ENCODE measurements around the gene PRM2. TPM values are rescaled to one million over a fixed set of nuclear protein-coding genes. Genes with fewer than 3 reads are reported as not detected.

The PRM2 gene
- polyA plus RNA-seq, 1 of the 3 experiments (the other 2 are of a cell fraction) = not detected

- no peak overlapping the region for H3K9ac ChIP-seq
- no peak overlapping the region for H2AFZ ChIP-seq (ENCODE audit: low read depth)
- H3K79me2 ChIP-seq (ENCODE audit: insufficient read depth) = no peaks in the 10 kb centered on the region
- no peaks in the 10 kb centered on the region for H4K20me1 ChIP-seq (ENCODE audit: insufficient read depth)
- no peaks in the 10 kb centered on the region; the same call in none of the 2 replicates for H3K27me3 ChIP-seq (ENCODE audit: insufficient read depth)
- no peak overlapping the region for H3K27ac ChIP-seq (ENCODE audit: low read depth in 2 of 2, low read length in 1 of 2)
- H3K4me1 ChIP-seq (ENCODE audit: control insufficient read depth in 1 of 2, insufficient read depth in 2 of 2, low read depth in 1 of 2, low read length in 1 of 2) = no peaks in the 10 kb centered on the region
- no peak for DNase-seq
- H3K36me3 ChIP-seq (replicated peaks in 1 of 2; ENCODE audit: control insufficient read depth in 1 of 2, insufficient read depth in 2 of 2, low read length in 1 of 2) = no peaks in the 10 kb centered on the region
- ChIA-PET POLR2A (no interaction called here), CTCF (no interaction called here)
- no peaks in the 10 kb centered on the region for H3F3A ChIP-seq (replicated peaks; ENCODE audit: insufficient read depth)
- H3K9me2 ChIP-seq = no peaks in the 10 kb centered on the region
- H3K4me3 ChIP-seq (ENCODE audit: low read depth in 2 of 2, low read length in 1 of 2) = no peak overlapping the region
- H3K9me3 ChIP-seq = no peaks in the 10 kb centered on the region
- TF ChIP-seq CHD2 (IDR thresholded peaks at IDR 0.05; ENCODE audit: low read length, partially characterized antibody) (no peak), RCOR1 (IDR thresholded peaks at IDR 0.05; ENCODE audit: low read length) (no peak), ELF1 (IDR thresholded peaks at IDR 0.05) (no peak), GABPA (IDR thresholded peaks at IDR 0.05; ENCODE audit: low read depth) (no peak), FOXJ3 (CRISPR knock-in tag; IDR thresholded peaks at IDR 0.05) (no peak), RXRA (IDR thresholded peaks at IDR 0.05; ENCODE audit: borderline replicate concordance, low read depth) (no peak), MEF2A (IDR thresholded peaks at IDR 0.05; ENCODE audit: borderline replicate concordance, low read depth) (no peak)
- TF ChIP-seq, protein P1, sequence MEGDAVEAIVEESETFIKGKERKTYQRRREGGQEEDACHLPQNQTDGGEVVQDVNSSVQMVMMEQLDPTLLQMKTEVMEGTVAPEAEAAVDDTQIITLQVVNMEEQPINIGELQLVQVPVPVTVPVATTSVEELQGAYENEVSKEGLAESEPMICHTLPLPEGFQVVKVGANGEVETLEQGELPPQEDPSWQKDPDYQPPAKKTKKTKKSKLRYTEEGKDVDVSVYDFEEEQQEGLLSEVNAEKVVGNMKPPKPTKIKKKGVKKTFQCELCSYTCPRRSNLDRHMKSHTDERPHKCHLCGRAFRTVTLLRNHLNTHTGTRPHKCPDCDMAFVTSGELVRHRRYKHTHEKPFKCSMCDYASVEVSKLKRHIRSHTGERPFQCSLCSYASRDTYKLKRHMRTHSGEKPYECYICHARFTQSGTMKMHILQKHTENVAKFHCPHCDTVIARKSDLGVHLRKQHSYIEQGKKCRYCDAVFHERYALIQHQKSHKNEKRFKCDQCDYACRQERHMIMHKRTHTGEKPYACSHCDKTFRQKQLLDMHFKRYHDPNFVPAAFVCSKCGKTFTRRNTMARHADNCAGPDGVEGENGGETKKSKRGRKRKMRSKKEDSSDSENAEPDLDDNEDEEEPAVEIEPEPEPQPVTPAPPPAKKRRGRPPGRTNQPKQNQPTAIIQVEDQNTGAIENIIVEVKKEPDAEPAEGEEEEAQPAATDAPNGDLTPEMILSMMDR (IDR thresholded peaks at IDR 0.05) = no peak
- 71% methylated on average over 7 of the region's 7 CpGs for WGBS (ENCODE audit: low lambda C conversion rate)
- H3K4me2 ChIP-seq = no peak overlapping the region
These were observed 2.7 kb upstream of the PRM2 start for GRCh38 chr16:11278681-11279628.

DNA sequence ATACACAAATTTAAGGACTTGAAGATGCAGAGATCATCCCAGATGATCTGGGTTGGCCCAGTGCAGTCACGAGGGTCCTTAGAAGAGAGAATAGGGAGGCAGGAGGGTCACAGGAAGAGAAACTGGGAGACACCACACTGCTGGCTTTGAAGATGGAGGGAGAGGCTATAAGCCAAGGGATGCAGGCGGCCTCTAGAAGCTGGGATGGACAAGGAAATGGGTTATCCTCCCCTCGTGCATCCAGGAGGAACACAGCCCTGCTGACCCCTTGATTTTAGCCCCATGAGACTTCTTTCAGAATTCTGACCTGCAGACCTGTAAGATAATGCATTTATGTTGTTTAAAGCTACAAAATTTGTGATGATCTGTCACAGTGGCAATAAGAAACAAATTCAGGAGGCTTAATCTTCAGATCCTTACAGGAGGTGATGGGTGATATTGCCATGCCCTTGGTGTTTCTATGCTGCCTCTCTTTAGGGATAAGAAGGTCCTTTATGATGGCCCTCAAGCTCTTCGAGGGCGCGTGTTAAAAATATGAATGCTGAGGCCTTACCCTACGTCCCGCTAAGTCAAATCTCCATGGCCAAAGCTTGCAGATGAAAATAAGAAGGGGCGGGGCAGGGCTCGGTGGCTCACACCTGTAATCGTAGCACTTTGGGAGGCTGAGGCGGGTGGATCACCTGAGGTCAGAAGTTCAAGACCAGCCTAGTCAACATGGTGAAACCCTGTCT is 1.5 kb upstream of the PRM2 start:
- ChIA-PET CTCF (no interaction called here), POLR2A (no interaction called here)
- no peaks in the 10 kb centered on the region for H3K79me2 ChIP-seq (ENCODE audit: insufficient read depth)
- no peaks in the 10 kb centered on the region for H4K20me1 ChIP-seq (ENCODE audit: insufficient read depth)
- H3K27me3 ChIP-seq (ENCODE audit: insufficient read depth) = no peaks in the 10 kb centered on the region; the same call in none of the 2 replicates
- no peak overlapping the region for H3K4me2 ChIP-seq
- no peak overlapping the region for H3K9ac ChIP-seq
- no peaks in the 10 kb centered on the region for H3F3A ChIP-seq (replicated peaks; ENCODE audit: insufficient read depth)
- H2AFZ ChIP-seq (ENCODE audit: low read depth) = no peak overlapping the region
- H3K9me2 ChIP-seq = no peaks in the 10 kb centered on the region
- H3K4me3 ChIP-seq (ENCODE audit: low read depth in 2 of 2, low read length in 1 of 2) = no peak overlapping the region
- WGBS (ENCODE audit: low lambda C conversion rate) = 76% methylated on average over 12 of the region's 12 CpGs
- H3K9me3 ChIP-seq = no peaks in the 10 kb centered on the region
- no peak overlapping the region for H3K27ac ChIP-seq (ENCODE audit: low read depth in 2 of 2, low read length in 1 of 2)
- no peak for DNase-seq
- no peaks in the 10 kb centered on the region for H3K36me3 ChIP-seq (replicated peaks in 1 of 2; ENCODE audit: control insufficient read depth in 1 of 2, insufficient read depth in 2 of 2, low read length in 1 of 2)
- H3K4me1 ChIP-seq (ENCODE audit: control insufficient read depth in 1 of 2, insufficient read depth in 2 of 2, low read depth in 1 of 2, low read length in 1 of 2) = no peaks in the 10 kb centered on the region
- TF ChIP-seq NFIC (IDR thresholded peaks at IDR 0.05; ENCODE audit: borderline replicate concordance) = no peak
- no peak for TF ChIP-seq NRF1 (IDR thresholded peaks at IDR 0.05; ENCODE audit: low read depth, low read length)
- no peak for TF ChIP-seq USF1 (IDR thresholded peaks at IDR 0.05; ENCODE audit: borderline replicate concordance, low read depth)
- no peak for TF ChIP-seq JUND (IDR thresholded peaks at IDR 0.05)
- TF ChIP-seq, protein P2, sequence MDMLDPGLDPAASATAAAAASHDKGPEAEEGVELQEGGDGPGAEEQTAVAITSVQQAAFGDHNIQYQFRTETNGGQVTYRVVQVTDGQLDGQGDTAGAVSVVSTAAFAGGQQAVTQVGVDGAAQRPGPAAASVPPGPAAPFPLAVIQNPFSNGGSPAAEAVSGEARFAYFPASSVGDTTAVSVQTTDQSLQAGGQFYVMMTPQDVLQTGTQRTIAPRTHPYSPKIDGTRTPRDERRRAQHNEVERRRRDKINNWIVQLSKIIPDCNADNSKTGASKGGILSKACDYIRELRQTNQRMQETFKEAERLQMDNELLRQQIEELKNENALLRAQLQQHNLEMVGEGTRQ (IDR thresholded peaks at IDR 0.05; ENCODE audit: borderline replicate concordance, low read depth, low read length) = no peak
- TF ChIP-seq EP300 (IDR thresholded peaks at IDR 0.05; ENCODE audit: borderline replicate concordance in 1 of 2, low read depth in 1 of 2, low read length in 1 of 2) = no peak
- TF ChIP-seq MXI1 (IDR thresholded peaks at IDR 0.05; ENCODE audit: low read depth, low read length) = no peak
- TF ChIP-seq ZBTB33 (IDR thresholded peaks at IDR 0.05; ENCODE audit: borderline replicate concordance, low read depth) = no peak
- no peak for TF ChIP-seq POLR2AphosphoS5 (IDR thresholded peaks at IDR 0.05; ENCODE audit: low read depth, low read length)
- TF ChIP-seq SMC3 (IDR thresholded peaks at IDR 0.05; ENCODE audit: low read depth, low read length) = no peak
- no peak for TF ChIP-seq RFX5 (IDR thresholded peaks at IDR 0.05; ENCODE audit: low read length)
- no peak for TF ChIP-seq RCOR1 (IDR thresholded peaks at IDR 0.05; ENCODE audit: low read length)
- TF ChIP-seq, protein P3, sequence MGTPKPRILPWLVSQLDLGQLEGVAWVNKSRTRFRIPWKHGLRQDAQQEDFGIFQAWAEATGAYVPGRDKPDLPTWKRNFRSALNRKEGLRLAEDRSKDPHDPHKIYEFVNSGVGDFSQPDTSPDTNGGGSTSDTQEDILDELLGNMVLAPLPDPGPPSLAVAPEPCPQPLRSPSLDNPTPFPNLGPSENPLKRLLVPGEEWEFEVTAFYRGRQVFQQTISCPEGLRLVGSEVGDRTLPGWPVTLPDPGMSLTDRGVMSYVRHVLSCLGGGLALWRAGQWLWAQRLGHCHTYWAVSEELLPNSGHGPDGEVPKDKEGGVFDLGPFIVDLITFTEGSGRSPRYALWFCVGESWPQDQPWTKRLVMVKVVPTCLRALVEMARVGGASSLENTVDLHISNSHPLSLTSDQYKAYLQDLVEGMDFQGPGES (IDR thresholded peaks at IDR 0.05; ENCODE audit: low read depth, low read length) = no peak

Measured in SK-N-SH (cell line).